ENCODE data around the gene VDR. TPM values are rescaled to one million over a fixed set of nuclear protein-coding genes. Genes with fewer than 3 reads are reported as not detected.
A peak's percentile ranks its signal among the peaks of the same experiment; 100 is the strongest.

Gene VDR
- total RNA-seq, 2 donors from 2014 or later = 217 to 224 TPM

- no peak for ATAC-seq (replicated peaks in 1 of 2)
- peak overlapping the region; percentile 84 to 89 for H3K4me3 Mint-ChIP-seq
- H3K36me3 Mint-ChIP-seq (ENCODE audit: insufficient read depth in 2 of 2) = peaks cover 40 to 61% of the 10 kb centered on the region in 2 donors
- peak overlapping the region; percentile 95 for H3K27ac Mint-ChIP-seq
- H3K4me1 Mint-ChIP-seq (ENCODE audit: low read depth) = peaks cover 99% of the 10 kb centered on the region
- H3K27me3 Mint-ChIP-seq (ENCODE audit: low read depth) = no peaks in the 10 kb centered on the region
- DNase-seq = no peak
- peaks cover 0 to 2% of the 10 kb centered on the region in 2 donors for H3K9me3 Mint-ChIP-seq
Observed at GRCh38 chr12:47884501-47884900, 20.3 kb downstream of the VDR start.

DNA sequence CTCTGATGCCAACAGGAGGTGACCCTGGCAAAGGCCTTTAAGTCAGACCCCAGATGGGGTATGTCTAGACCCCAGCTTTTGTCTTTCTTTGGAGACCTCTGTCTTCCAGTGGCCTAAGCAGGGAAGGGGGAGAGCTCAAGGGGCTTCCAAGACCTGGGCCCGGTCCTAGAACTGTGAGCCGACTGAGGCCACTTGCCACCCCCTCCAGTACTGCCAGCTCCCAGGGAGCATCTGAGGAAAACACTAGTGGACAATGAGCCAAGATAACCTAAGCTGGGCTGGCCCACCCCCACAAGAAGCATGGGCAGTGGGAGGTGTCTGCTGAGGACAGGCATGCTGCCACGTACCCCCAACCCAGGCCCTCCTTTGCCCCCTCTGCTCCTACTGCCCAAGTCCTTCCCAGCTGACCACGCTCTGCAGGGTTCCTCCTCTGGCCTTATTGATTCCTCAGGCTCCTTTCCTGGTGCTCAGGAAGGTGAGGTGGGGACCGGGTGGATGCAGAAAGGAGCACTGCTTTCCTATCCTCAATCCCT is 21.1 kb downstream of the VDR start:
- DNase-seq (no peak), ATAC-seq (replicated peaks in 1 of 2) (no peak)
- Mint-ChIP-seq H3K4me1 (ENCODE audit: low read depth) (peaks cover 94% of the 10 kb centered on the region), H3K27me3 (ENCODE audit: low read depth) (no peaks in the 10 kb centered on the region), H3K36me3 (ENCODE audit: insufficient read depth in 2 of 2) (peaks cover 41 to 62% of the 10 kb centered on the region in 2 donors), H3K4me3 (peak overlapping the region; percentile 84 to 89), H3K9me3 (peaks cover 0 to 2% of the 10 kb centered on the region in 2 donors), H3K27ac (peak overlapping the region; percentile 95)

DNA sequence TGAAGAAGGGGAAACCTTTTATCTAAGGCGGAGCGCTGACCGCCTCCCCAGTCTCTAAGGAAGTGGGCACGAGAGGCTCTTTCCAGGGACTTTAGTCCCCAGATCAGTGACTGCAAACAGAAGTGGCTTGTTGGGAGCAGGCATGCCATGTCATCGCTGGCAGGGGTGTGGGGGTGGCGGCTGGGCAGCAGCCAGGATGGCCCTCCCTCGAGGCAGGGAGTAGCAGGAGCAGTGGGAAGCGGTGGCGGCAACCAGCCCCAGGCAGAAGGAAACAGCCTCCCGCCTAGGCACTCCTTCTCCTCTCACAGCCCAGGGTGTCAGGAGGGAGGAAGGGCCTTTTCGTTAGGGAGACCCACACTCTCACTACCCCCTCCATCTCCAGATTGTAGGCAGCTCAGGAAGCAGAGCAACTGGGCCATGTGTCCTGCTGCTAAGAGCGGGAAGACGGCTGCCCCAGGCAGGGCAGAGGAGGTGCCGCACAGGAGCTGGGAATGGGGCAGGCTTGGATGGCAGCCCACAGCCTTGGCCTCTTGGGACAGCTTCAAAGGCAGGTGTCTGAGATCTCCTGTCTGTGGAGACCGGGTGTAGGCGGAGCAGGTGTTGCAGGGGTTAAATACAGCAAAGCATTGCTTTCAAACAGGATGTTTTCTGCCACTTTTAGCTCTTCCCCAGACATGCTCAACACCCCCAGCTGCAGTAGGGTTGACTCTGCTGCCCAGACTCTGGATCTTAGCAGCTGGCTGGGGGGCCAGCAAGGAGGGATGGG is 21.8 kb downstream of the VDR start:
- Mint-ChIP-seq H3K36me3 (ENCODE audit: insufficient read depth in 2 of 2) (peaks cover 47 to 67% of the 10 kb centered on the region in 2 donors), H3K4me1 (ENCODE audit: low read depth) (peaks cover 94% of the 10 kb centered on the region), H3K27me3 (ENCODE audit: low read depth) (no peaks in the 10 kb centered on the region), H3K27ac (peak overlapping the region; percentile 95), H3K4me3 (peak overlapping the region; percentile 84 to 89), H3K9me3 (peaks cover 0 to 2% of the 10 kb centered on the region in 2 donors)
- DNase-seq (peak in 1 of 2 donors; percentile 44), ATAC-seq (replicated peaks in 1 of 2) (no peak)

DNA sequence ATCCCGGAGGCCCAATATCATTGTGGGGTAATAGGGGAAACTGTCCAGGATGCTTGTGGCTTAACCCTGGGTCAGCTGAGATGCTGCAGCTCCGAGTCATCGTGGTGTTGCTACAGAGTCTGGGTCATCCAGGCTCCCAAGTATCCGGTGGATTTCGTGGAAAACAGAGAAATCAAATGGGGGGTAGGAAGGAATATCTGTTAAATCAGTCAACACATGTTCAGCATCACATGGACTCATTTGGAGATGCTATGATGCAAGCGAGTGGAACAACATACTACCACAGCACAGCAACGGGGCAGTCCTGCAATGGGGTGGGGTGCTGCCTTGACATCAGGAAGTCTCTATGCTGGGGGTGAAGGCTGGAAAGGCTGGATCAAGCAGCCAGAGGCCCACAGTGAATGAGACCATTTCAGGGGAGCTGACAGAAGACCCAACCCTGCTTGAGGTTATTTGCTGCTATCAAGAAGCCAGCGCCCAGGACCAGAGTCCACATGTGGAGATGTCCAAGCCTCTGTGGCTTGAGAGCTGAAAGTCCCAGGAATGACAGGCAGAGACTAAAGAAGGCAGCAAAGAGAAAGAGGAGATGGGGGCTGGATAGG is 22.9 kb downstream of the VDR start:
- H3K4me3 Mint-ChIP-seq = peak overlapping the region; percentile 89 to 90
- no peaks in the 10 kb centered on the region for H3K9me3 Mint-ChIP-seq
- no peaks in the 10 kb centered on the region for H3K27me3 Mint-ChIP-seq (ENCODE audit: low read depth)
- ATAC-seq (replicated peaks in 1 of 2) (no peak), DNase-seq (no peak)
- peaks cover 46 to 65% of the 10 kb centered on the region in 2 donors for H3K36me3 Mint-ChIP-seq (ENCODE audit: insufficient read depth in 2 of 2)
- peaks cover 89% of the 10 kb centered on the region for H3K4me1 Mint-ChIP-seq (ENCODE audit: low read depth)
- H3K27ac Mint-ChIP-seq = peak overlapping the region; percentile 91

DNA sequence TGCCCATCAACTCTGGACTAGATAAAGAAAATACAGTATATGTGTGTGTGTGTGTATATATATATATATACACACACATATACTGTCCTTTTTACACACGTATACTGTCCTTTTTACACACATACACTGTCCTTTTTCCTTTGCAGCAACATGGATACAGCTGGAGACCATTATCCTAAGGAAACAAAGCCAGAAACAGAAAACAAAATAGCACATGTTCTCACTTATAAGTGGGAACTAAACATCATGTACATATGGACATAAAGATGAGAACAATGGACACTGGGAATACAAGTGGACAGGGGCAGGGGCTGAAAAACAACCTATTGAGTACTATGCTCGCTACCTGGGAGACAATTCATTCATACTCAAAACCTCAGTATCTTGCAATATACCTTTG is 23.7 kb downstream of the VDR start:
- peaks cover 89% of the 10 kb centered on the region for H3K4me1 Mint-ChIP-seq (ENCODE audit: low read depth)
- H3K27ac Mint-ChIP-seq = peak overlapping the region; percentile 91
- no peaks in the 10 kb centered on the region for H3K27me3 Mint-ChIP-seq (ENCODE audit: low read depth)
- H3K36me3 Mint-ChIP-seq (ENCODE audit: insufficient read depth in 2 of 2) = peaks cover 49 to 65% of the 10 kb centered on the region in 2 donors
- H3K4me3 Mint-ChIP-seq = peak overlapping the region; percentile 89 to 90
- H3K9me3 Mint-ChIP-seq = no peaks in the 10 kb centered on the region
- no peak for ATAC-seq (replicated peaks in 1 of 2)
- no peak for DNase-seq

DNA sequence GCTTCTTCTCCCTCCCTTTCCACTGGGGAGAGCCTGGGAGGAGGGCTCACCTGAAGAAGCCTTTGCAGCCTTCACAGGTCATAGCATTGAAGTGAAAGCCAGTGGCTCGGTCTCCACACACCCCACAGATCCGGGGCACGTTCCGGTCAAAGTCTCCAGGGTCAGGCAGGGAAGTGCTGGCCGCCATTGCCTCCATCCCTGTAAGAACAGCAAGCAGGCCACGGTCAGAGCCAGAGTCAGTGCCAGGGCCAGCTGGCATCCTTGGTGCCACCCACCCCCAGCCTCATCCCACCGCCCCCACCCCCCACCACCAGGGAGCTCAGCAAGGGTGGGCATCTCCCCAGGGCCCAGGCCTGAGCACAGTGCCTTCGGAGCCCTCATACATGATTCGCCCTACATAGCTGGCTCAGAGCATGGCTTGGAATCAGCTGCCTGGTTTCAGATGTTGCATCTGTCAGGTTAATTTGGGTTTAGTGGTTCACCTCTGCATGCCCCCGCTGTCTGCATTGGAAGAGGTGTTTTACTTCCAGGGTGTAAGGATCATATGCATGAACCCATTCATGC is 25.8 kb downstream of the VDR start:
- no peak overlapping the region for H3K27ac Mint-ChIP-seq
- ATAC-seq (replicated peaks in 1 of 2) (no peak), DNase-seq (no peak)
- no peaks in the 10 kb centered on the region for H3K27me3 Mint-ChIP-seq (ENCODE audit: low read depth)
- peaks cover 58 to 75% of the 10 kb centered on the region in 2 donors for H3K36me3 Mint-ChIP-seq (ENCODE audit: insufficient read depth in 2 of 2)
- peak overlapping the region; percentile 34 to 69 for H3K4me3 Mint-ChIP-seq
- peaks cover 85% of the 10 kb centered on the region for H3K4me1 Mint-ChIP-seq (ENCODE audit: low read depth)
- H3K9me3 Mint-ChIP-seq = no peaks in the 10 kb centered on the region

DNA sequence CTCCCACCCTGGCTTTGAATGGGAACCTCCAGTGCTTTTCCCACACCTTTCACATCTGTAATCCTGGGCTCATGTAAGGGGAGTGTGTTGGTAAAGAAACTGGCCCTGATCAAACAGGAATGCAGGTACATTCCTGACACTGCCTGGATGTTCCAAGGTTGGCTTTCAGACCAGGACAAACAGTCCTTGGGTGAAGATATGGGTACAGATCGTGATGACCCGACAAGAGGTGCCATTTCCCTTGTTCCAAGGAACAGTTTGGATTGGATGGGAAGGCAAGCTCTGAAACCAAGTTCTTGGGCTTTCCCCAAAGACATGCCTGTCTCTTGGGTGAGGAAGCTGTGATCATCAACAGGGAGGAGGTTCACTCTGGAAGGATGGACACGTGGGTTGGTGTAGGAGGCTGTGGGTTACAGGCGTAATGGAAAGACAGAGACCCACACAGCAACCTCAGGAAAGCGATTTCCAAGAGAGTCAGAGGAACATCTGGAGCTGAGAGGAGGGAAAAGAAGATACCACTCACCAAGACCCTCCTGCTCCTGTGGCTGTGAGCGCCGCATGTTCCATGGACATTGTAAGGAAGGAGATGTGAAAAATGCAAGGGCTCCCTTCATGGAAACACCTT is 26.4 kb downstream of the VDR start:
- Mint-ChIP-seq H3K36me3 (ENCODE audit: insufficient read depth in 2 of 2) (peaks cover 56 to 76% of the 10 kb centered on the region in 2 donors), H3K4me3 (peak overlapping the region in 1 of 2 donors; percentile 15), H3K4me1 (ENCODE audit: low read depth) (peaks cover 85% of the 10 kb centered on the region), H3K27ac (peak overlapping the region; percentile 51), H3K9me3 (no peaks in the 10 kb centered on the region), H3K27me3 (ENCODE audit: low read depth) (no peaks in the 10 kb centered on the region)
- no peak for DNase-seq
- ATAC-seq (replicated peaks in 1 of 2) = no peak

DNA sequence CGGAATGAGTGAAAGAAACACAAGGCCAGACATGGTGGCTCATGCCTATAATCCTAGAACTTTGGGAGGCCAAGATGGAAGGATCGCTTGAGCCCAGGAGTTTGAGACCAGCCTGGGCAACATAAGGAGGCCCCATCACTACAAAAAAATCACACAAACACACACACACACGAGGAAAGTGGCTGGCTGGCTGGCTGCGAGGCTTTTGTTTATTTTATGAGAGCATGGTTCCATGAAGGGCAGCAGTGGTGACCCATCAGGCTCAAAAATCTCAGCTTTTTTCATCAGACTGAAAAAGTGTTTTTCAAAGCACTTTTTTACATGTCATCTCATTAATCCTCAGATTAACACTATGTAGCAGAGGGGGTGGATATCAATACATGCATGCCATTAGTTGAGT is 27.7 kb downstream of the VDR start:
- peak overlapping the region in 1 of 2 donors; percentile 10 for H3K4me3 Mint-ChIP-seq
- no peak for ATAC-seq (replicated peaks in 1 of 2)
- no peaks in the 10 kb centered on the region for H3K27me3 Mint-ChIP-seq (ENCODE audit: low read depth)
- peaks cover 52 to 76% of the 10 kb centered on the region in 2 donors for H3K36me3 Mint-ChIP-seq (ENCODE audit: insufficient read depth in 2 of 2)
- H3K27ac Mint-ChIP-seq = no peak overlapping the region
- DNase-seq = no peak
- H3K4me1 Mint-ChIP-seq (ENCODE audit: low read depth) = peaks cover 84% of the 10 kb centered on the region
- H3K9me3 Mint-ChIP-seq = no peaks in the 10 kb centered on the region

- DNase-seq (no peak), ATAC-seq (replicated peaks in 1 of 2) (peak; percentile 48 to 51)
- Mint-ChIP-seq H3K27me3 (ENCODE audit: low read depth) (no peaks in the 10 kb centered on the region), H3K4me1 (ENCODE audit: low read depth) (peaks cover 84% of the 10 kb centered on the region), H3K36me3 (ENCODE audit: insufficient read depth in 2 of 2) (peaks cover 51 to 76% of the 10 kb centered on the region in 2 donors), H3K27ac (no peak overlapping the region), H3K4me3 (peak overlapping the region in 1 of 2 donors; percentile 10), H3K9me3 (no peaks in the 10 kb centered on the region)
Observed at GRCh38 chr12:47876440-47876960, 28.3 kb downstream of the VDR start.

DNA sequence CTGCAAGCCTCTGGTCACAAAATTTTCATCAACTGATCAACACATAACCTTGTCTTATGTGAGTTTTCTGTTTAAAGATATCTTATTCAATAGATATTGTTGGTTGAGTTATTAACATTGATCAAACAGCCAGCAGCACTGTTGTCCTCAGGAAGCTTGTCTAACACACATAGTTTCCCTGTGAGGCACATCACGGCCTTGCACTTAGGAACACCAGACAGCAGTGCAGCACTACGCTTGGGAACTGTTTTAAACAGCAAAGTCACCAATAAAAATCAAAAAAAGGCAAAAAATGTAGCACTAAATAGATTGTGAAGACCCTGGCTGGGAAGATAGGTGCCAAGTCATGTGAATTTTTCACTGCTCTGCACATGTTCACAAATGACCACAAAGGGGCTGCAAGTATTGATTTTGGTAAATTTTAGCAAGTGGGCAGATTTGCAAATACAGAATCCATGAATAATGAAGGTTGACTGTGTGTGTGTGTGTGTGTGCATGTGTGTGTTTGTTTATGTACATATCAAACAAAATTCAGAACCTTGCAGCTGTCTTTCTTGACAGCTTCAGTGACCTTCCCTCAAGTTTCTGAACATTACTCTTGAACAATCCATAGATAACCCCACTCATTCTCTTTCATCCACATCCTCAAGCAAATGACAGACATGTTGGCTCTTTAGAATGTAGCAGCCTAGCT is 28.9 kb downstream of the VDR start:
- no peak for DNase-seq
- peaks cover 84% of the 10 kb centered on the region for H3K4me1 Mint-ChIP-seq (ENCODE audit: low read depth)
- no peaks in the 10 kb centered on the region for H3K27me3 Mint-ChIP-seq (ENCODE audit: low read depth)
- H3K9me3 Mint-ChIP-seq = no peaks in the 10 kb centered on the region
- no peak overlapping the region for H3K27ac Mint-ChIP-seq
- peaks cover 50 to 75% of the 10 kb centered on the region in 2 donors for H3K36me3 Mint-ChIP-seq (ENCODE audit: insufficient read depth in 2 of 2)
- H3K4me3 Mint-ChIP-seq = no peak overlapping the region
- no peak for ATAC-seq (replicated peaks in 1 of 2)

GRCh38 chr12:47874316-47874715 is 30.5 kb downstream of the VDR start:
- Mint-ChIP-seq H3K27me3 (ENCODE audit: low read depth) (no peaks in the 10 kb centered on the region), H3K27ac (peak overlapping the region; percentile 5), H3K4me1 (ENCODE audit: low read depth) (peaks cover 85% of the 10 kb centered on the region), H3K36me3 (ENCODE audit: insufficient read depth in 2 of 2) (peaks cover 48 to 73% of the 10 kb centered on the region in 2 donors), H3K4me3 (no peak overlapping the region), H3K9me3 (no peaks in the 10 kb centered on the region)
- no peak for ATAC-seq (replicated peaks in 1 of 2)
- DNase-seq = no peak

DNA sequence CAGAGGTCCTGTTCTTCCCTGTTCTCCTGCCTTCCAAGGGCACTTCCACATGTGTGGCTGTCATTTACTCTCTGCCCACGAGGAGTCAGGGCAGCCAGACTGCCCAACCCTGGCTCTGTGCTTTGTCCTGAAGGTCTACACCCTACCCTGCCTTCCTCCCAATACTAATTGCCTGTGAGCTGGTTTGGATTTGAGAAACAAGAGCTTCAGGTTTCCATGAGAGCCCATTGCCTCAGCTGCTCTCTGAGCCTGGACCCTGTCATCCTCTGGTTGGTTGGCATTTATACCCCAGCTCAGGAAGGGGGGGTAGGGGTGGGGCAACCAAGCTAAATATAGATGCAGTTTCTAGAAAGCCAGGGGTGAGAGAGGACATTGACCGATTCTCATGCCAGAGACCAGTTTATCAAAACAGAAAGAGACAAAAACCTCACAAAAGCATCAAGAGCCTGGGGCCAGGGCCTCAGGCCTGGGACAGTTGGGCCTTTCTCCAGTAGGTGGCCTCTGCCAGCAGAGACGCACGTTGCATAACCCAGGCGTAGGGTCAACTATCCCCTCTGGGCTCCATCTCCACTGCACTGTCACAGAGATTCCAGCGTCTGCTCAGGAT is 34.5 kb downstream of the VDR start:
- Mint-ChIP-seq H3K27me3 (ENCODE audit: low read depth) (no peaks in the 10 kb centered on the region), H3K4me1 (ENCODE audit: low read depth) (peaks cover 93% of the 10 kb centered on the region), H3K27ac (peak overlapping the region; percentile 88), H3K4me3 (peak overlapping the region; percentile 17 to 75), H3K9me3 (no peaks in the 10 kb centered on the region), H3K36me3 (ENCODE audit: insufficient read depth in 2 of 2) (peaks cover 40 to 63% of the 10 kb centered on the region in 2 donors)
- DNase-seq (no peak), ATAC-seq (replicated peaks in 1 of 2) (no peak)

All from activated T-cell treated with anti-CD3 and anti-CD28 coated beads, Interleukin-2, amount 50 U/mL, for 72 hours (primary cell).